GM19351 (cell line): ENCODE data around the gene ARSI.

Experiments used
- ATAC-seq: cut with Tn5 transposase; IDR thresholded peaks from one replicate; pipeline ENCODE4 v1.9.1; 2021; ENCODE audit warnings: mild to moderate bottlenecking, moderate library complexity; ENCODE audit not compliant: unreplicated experiment

The ARSI gene

GRCh38 chr5:150327139-150327538, 24.4 kb upstream of the ARSI start:
- no peak for ATAC-seq

GRCh38 chr5:150326707-150327106, 24.0 kb upstream of the ARSI start:
- ATAC-seq = no peak

GRCh38 chr5:150325426-150325825, 22.7 kb upstream of the ARSI start:
- no peak for ATAC-seq

GRCh38 chr5:150323819-150324218, 21.1 kb upstream of the ARSI start:
- ATAC-seq = no peak

GRCh38 chr5:150323092-150323491, 20.4 kb upstream of the ARSI start:
- no peak for ATAC-seq

GRCh38 chr5:150322202-150322601, 19.5 kb upstream of the ARSI start:
- no peak for ATAC-seq

GRCh38 chr5:150321784-150322183, 19.1 kb upstream of the ARSI start:
- no peak for ATAC-seq

GRCh38 chr5:150321211-150321610, 18.5 kb upstream of the ARSI start:
- no peak for ATAC-seq

- no peak for ATAC-seq
Observed at GRCh38 chr5:150320044-150320613, 17.4 kb upstream of the ARSI start.

- ATAC-seq = no peak
Observed at GRCh38 chr5:150319484-150319790, 16.7 kb upstream of the ARSI start.

- ATAC-seq = no peak
Observed at GRCh38 chr5:150318613-150319483, 16.1 kb upstream of the ARSI start.

- ATAC-seq = no peak
Observed at GRCh38 chr5:150317048-150318003, 14.6 kb upstream of the ARSI start.

- ATAC-seq = no peak
Observed at GRCh38 chr5:150316320-150316719, 13.6 kb upstream of the ARSI start.

- no peak for ATAC-seq
Observed at GRCh38 chr5:150315245-150315644, 12.5 kb upstream of the ARSI start.

- ATAC-seq = no peak
Observed at GRCh38 chr5:150313921-150314716, 11.4 kb upstream of the ARSI start.

GRCh38 chr5:150313501-150313900, 10.8 kb upstream of the ARSI start:
- ATAC-seq = no peak

- no peak for ATAC-seq
Observed at GRCh38 chr5:150312518-150312917, 9.8 kb upstream of the ARSI start.

- ATAC-seq = no peak
Observed at GRCh38 chr5:150311015-150311692, 8.4 kb upstream of the ARSI start.

GRCh38 chr5:150310246-150310645, 7.5 kb upstream of the ARSI start:
- ATAC-seq = no peak

- ATAC-seq = no peak
Observed at GRCh38 chr5:150309886-150310239, 7.2 kb upstream of the ARSI start.
